HepG2 (cell line): ENCODE results near the gene STK17A. TPM values are rescaled to one million over a fixed set of nuclear protein-coding genes. Genes with fewer than 3 reads are reported as not detected.
A peak's percentile ranks its signal among the peaks of the same experiment; 100 is the strongest.

Experiments used
- ASH2L ChIP-seq: fragments of 300-600, 200-600 bp; sonication (generic); IDR thresholded peaks from 2 replicates; pipeline ENCODE4 v1.7.0; 2017; ENCODE audit warnings: low read depth, mild to moderate bottlenecking, moderate library complexity, mixed read lengths, low read length; ENCODE audit not compliant: insufficient read length
- CREM ChIP-seq, 2 experiments: sonication (generic) in 1 of 2; formaldehyde crosslinking in 1 of 2; IDR thresholded peaks; 2 replicates each; pipeline versions ENCODE4 v1.4.0 to v1.6.1; 2016 to 2020; ENCODE audit warnings: antibody characterized with exemption in 1 of 2, mild to moderate bottlenecking in 1 of 2, missing genetic modification reagents in 1 of 2
- IRF2 ChIP-seq: IDR thresholded peaks from 2 replicates; pipeline ENCODE4 v1.6.1; 2018; ENCODE audit warnings: missing genetic modification reagents, missing compliant biosample characterization
- POLR2A ChIP-seq, 2 experiments: IDR thresholded peaks; 2 replicates each; pipeline ENCODE4 v1.6.1; 2011; ENCODE audit warnings: low read depth in 2 of 2, low read length in 2 of 2, mild to moderate bottlenecking in 1 of 2, moderate library complexity in 1 of 2; ENCODE audit not compliant: insufficient read depth in 1 of 2
- POLR2AphosphoS2 ChIP-seq: IDR thresholded peaks from 2 replicates; pipeline ENCODE4 v1.6.1; 2011; ENCODE audit warnings: low read depth, low read length, improper control_type of control experiment
- PPARG ChIP-seq: conservative IDR thresholded peaks from 2 replicates; pipeline ENCODE4 v1.6.1; 2016; ENCODE audit warnings: missing biosample characterization, missing genetic modification reagents
- PRDM15 ChIP-seq: sonication (generic); formaldehyde crosslinking; IDR thresholded peaks from 2 replicates; pipeline ENCODE4 v1.4.0; 2020; ENCODE audit warnings: missing genetic modification reagents
- SMYD3 ChIP-seq: sonication (generic); formaldehyde crosslinking; IDR thresholded peaks from 2 replicates; pipeline ENCODE4 v1.8.1; 2023; ENCODE audit warnings: mild to moderate bottlenecking, missing genetic modification reagents
- STAT5B ChIP-seq: sonication (generic); formaldehyde crosslinking; IDR thresholded peaks from 2 replicates; pipeline ENCODE4 v1.4.0; 2020; ENCODE audit warnings: missing genetic modification reagents
- TAF1 ChIP-seq: sonication (generic); formaldehyde crosslinking; IDR thresholded peaks from 2 replicates; pipeline ENCODE4 v1.4.0; 2020; ENCODE audit warnings: missing genetic modification reagents
- ZBTB38 ChIP-seq: sonication (generic); formaldehyde crosslinking; IDR thresholded peaks from 2 replicates; pipeline ENCODE4 v1.5.1; 2020; ENCODE audit warnings: mild to moderate bottlenecking, missing genetic modification reagents
- ZNF331 ChIP-seq: sonication (generic); formaldehyde crosslinking; IDR thresholded peaks from 2 replicates; pipeline ENCODE4 v1.4.0; 2020; ENCODE audit warnings: missing genetic modification reagents
- polyA plus RNA-seq, 8 experiments: library from polyadenylated mRNA; depleted of rRNA in 3 of 8; stranded (reverse) in 7 of 8; unstranded in 1 of 8; fragments of >200 nt; fragmentation: Illumina TruSeq in 4 of 8; extraction: Trizol in 4 of 8; gene quantifications; 2 replicates each; pipeline versions ENCODE4 v1.2.1 to v1.2.3, GENCODE V29; 2011 to 2016; ENCODE audit warnings: low read depth in 4 of 8, missing spikeins in 1 of 8, mixed read lengths in 1 of 8; ENCODE audit not compliant: insufficient read depth in 1 of 8
- total RNA-seq, 5 experiments: library from RNA; depleted of rRNA; stranded (reverse); fragments of >200 nt; fragmentation: Illumina TruSeq; extraction: Trizol; gene quantifications; 2 replicates each; pipeline ENCODE4 v1.2.3, GENCODE V29; 2016; ENCODE audit warnings: low read depth in 1 of 5
- TF ChIP-seq, protein P1 (sequence below): IDR thresholded peaks from 2 replicates; pipeline ENCODE4 v1.6.1; 2016; ENCODE audit warnings: missing biosample characterization, missing genetic modification reagents, low read depth
- TF ChIP-seq, protein P2 (sequence below): sonication (generic); formaldehyde crosslinking; conservative IDR thresholded peaks from 2 replicates; pipeline ENCODE4 v1.4.0; 2020; ENCODE audit warnings: mild to moderate bottlenecking, missing genetic modification reagents, moderate library complexity
- TF ChIP-seq, protein P3 (sequence below): sonication (generic); formaldehyde crosslinking; IDR thresholded peaks from 2 replicates; pipeline ENCODE4 v1.5.1; 2020; ENCODE audit warnings: mild to moderate bottlenecking, missing genetic modification reagents, moderate library complexity

Gene STK17A
- total and polyA plus RNA-seq, 2 of the 13 experiments (the other 11 are each of a cell fraction or from before 2014, with no cell fraction given), result 18.6 to 24.3 TPM

DNA sequence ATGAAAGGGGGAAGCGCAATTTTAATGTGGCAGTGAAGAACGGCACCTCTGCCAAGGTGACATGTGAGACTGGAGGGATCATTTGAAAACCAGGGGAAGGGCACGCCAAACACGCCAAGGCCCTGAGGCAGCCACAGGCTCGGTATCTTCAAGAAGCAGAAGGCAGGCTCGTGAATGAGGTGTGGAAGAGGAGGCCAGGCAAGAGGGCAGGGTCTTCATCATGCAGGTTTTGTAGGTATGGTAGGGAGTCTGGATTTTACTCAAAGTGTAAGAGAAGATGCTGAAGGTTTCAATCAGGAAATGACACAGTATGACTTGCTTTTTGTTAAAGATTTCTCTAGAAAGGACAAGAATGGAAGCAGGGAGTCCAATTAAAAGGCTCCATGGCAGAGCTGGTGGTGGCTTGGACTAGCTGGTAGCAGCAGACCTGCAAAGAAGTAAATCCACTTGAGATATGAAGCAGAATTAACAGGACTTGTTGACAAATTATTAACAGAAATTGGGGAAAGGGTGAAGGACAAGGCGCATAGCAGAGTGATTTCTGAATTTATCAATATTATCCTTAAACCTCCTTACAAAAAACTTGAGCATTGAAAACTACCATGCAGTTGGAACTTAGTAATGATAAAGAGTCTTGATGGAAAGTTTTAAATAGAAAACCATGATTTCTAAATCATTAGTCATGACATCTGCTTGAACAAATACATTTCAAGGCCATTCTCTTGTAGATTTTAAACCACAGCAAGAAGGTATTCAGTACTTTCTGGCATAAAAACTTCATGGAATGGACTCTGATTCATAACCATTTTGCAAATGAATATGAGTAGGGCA lies 76.0 kb downstream of the STK17A start (continued):
- TF ChIP-seq ASH2L, result peak; percentile 41
- TF ChIP-seq ZNF331 (CRISPR knock-in tag), result no peak
- TF ChIP-seq, protein P1, sequence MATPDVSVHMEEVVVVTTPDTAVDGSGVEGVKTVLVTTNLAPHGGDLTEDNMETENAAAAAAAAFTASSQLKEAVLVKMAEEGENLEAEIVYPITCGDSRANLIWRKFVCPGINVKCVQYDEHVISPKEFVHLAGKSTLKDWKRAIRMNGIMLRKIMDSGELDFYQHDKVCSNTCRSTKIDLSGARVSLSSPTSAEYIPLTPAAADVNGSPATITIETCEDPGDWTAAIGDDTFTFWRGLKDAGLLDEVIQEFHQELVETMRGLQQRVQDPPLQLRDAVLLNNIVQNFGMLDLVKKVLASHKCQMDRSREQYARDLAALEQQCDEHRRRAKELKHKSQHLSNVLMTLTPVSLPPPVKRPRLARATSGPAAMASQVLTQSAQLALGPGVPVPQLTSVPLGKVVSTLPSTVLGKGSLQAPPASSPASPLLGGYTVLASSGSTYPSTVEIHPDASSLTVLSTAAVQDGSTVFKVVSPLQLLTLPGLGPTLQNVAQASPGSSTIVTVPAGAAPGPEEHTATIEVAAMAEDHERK (CRISPR knock-in tag), result no peak
- no peak for TF ChIP-seq POLR2A (IDR thresholded peaks at IDR 0.05; ENCODE audit: insufficient read depth in 1 of 2, low read depth in 2 of 2, low read length in 2 of 2)
- TF ChIP-seq, protein P2, sequence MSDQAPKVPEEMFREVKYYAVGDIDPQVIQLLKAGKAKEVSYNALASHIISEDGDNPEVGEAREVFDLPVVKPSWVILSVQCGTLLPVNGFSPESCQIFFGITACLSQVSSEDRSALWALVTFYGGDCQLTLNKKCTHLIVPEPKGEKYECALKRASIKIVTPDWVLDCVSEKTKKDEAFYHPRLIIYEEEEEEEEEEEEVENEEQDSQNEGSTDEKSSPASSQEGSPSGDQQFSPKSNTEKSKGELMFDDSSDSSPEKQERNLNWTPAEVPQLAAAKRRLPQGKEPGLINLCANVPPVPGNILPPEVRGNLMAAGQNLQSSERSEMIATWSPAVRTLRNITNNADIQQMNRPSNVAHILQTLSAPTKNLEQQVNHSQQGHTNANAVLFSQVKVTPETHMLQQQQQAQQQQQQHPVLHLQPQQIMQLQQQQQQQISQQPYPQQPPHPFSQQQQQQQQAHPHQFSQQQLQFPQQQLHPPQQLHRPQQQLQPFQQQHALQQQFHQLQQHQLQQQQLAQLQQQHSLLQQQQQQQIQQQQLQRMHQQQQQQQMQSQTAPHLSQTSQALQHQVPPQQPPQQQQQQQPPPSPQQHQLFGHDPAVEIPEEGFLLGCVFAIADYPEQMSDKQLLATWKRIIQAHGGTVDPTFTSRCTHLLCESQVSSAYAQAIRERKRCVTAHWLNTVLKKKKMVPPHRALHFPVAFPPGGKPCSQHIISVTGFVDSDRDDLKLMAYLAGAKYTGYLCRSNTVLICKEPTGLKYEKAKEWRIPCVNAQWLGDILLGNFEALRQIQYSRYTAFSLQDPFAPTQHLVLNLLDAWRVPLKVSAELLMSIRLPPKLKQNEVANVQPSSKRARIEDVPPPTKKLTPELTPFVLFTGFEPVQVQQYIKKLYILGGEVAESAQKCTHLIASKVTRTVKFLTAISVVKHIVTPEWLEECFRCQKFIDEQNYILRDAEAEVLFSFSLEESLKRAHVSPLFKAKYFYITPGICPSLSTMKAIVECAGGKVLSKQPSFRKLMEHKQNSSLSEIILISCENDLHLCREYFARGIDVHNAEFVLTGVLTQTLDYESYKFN (CRISPR knock-in tag), result peak; percentile 51
- TF ChIP-seq IRF2 (CRISPR knock-in tag), result no peak; the same call in 1 of the 2 replicates
- TF ChIP-seq SMYD3 (CRISPR knock-in tag), result 0 out of 2 replicates have a peak, but pooled peaks have one; percentile 23
- TF ChIP-seq POLR2AphosphoS2, result 0 out of 2 replicates have a peak, but pooled peaks have one; percentile 77
- TF ChIP-seq ZBTB38 (CRISPR knock-in tag), result peak; percentile 29; the same call in 1 of the 2 replicates
- TF ChIP-seq, protein P3, sequence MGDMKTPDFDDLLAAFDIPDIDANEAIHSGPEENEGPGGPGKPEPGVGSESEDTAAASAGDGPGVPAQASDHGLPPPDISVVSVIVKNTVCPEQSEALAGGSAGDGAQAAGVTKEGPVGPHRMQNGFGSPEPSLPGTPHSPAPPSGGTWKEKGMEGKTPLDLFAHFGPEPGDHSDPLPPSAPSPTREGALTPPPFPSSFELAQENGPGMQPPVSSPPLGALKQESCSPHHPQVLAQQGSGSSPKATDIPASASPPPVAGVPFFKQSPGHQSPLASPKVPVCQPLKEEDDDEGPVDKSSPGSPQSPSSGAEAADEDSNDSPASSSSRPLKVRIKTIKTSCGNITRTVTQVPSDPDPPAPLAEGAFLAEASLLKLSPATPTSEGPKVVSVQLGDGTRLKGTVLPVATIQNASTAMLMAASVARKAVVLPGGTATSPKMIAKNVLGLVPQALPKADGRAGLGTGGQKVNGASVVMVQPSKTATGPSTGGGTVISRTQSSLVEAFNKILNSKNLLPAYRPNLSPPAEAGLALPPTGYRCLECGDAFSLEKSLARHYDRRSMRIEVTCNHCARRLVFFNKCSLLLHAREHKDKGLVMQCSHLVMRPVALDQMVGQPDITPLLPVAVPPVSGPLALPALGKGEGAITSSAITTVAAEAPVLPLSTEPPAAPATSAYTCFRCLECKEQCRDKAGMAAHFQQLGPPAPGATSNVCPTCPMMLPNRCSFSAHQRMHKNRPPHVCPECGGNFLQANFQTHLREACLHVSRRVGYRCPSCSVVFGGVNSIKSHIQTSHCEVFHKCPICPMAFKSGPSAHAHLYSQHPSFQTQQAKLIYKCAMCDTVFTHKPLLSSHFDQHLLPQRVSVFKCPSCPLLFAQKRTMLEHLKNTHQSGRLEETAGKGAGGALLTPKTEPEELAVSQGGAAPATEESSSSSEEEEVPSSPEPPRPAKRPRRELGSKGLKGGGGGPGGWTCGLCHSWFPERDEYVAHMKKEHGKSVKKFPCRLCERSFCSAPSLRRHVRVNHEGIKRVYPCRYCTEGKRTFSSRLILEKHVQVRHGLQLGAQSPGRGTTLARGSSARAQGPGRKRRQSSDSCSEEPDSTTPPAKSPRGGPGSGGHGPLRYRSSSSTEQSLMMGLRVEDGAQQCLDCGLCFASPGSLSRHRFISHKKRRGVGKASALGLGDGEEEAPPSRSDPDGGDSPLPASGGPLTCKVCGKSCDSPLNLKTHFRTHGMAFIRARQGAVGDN, result peak; percentile 49
- 0 out of 2 replicates have a peak, but pooled peaks have one; percentile 27 for TF ChIP-seq CREM (IDR thresholded peaks at IDR 0.05)
- TF ChIP-seq CREM (CRISPR knock-in tag; IDR thresholded peaks at IDR 0.05), result no peak
- no peak for TF ChIP-seq STAT5B (CRISPR knock-in tag)
- TF ChIP-seq PPARG (CRISPR knock-in tag), result peak; percentile 96
- peak; percentile 99 for TF ChIP-seq PRDM15
- no peak for TF ChIP-seq TAF1 (CRISPR knock-in tag)
